Retinal pigment epithelial cell (primary cell): ENCODE measurements around the gene CNBD2.
"Not testable (repeated sequence)": the region's sequence is repeated elsewhere in the genome, so short reads cannot be mapped to it uniquely, and the experiment has no call there.

Source experiments
- DNase-seq: peaks from one replicate; pipeline ENCODE4 v3.0.0-alpha.2; 2010; ENCODE audit warnings: low read depth
- H3K4me3 ChIP-seq: 2 replicates; pipeline ENCODE4 v1.5.1; 2011; ENCODE audit warnings: mild to moderate bottlenecking, low read length, control low read depth, moderate library complexity
- TF ChIP-seq, protein P1 (sequence below): conservative IDR thresholded peaks from 2 replicates; pipeline ENCODE4 v1.5.1; 2011; ENCODE audit warnings: low read depth, low read length, control low read depth, inconsistent platforms

CNBD2 gene

DNA sequence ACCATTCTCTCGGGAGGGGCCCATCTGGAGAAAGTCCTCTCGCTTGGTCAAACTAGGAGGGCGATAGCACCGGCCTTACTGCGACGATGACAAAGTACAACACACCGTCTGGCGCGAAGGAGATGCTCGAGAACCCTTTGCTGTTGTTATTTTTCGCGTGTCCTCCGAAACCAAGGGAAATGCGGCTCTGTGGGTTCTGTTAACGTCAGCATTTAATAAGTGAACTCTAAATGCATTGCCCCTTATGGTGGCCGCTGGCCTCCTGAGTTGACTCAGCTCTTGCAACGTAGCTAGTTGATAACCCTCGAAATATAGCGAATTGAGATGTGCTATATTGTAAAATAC, 13.5 kb upstream of the CNBD2 start:
- TF ChIP-seq, protein P1, sequence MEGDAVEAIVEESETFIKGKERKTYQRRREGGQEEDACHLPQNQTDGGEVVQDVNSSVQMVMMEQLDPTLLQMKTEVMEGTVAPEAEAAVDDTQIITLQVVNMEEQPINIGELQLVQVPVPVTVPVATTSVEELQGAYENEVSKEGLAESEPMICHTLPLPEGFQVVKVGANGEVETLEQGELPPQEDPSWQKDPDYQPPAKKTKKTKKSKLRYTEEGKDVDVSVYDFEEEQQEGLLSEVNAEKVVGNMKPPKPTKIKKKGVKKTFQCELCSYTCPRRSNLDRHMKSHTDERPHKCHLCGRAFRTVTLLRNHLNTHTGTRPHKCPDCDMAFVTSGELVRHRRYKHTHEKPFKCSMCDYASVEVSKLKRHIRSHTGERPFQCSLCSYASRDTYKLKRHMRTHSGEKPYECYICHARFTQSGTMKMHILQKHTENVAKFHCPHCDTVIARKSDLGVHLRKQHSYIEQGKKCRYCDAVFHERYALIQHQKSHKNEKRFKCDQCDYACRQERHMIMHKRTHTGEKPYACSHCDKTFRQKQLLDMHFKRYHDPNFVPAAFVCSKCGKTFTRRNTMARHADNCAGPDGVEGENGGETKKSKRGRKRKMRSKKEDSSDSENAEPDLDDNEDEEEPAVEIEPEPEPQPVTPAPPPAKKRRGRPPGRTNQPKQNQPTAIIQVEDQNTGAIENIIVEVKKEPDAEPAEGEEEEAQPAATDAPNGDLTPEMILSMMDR = no peak
- peak overlapping the region; percentile 92 for H3K4me3 ChIP-seq
- DNase-seq = peak; percentile 12

DNA sequence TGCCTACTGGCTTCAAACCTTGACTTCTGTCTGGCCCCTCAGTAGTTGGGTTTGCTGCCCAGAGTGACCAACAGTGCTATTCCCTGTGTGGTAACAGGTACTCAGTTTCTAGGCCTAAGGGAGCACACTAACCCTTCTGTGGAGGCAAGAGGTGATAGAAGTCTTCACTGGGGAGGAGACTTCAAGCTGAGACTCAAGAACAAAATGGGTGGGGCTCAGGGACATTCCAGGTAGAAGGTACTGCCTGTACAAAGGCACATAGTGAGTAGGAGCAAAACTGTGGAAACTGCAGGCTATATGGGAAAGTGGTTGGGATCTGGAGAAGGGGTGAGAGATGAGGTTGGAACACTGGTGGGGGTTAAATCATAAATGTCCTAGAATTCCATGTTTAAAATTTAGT, 11.8 kb upstream of the CNBD2 start:
- TF ChIP-seq, protein P1 = no peak
- no peak overlapping the region for H3K4me3 ChIP-seq
- no peak for DNase-seq

DNA sequence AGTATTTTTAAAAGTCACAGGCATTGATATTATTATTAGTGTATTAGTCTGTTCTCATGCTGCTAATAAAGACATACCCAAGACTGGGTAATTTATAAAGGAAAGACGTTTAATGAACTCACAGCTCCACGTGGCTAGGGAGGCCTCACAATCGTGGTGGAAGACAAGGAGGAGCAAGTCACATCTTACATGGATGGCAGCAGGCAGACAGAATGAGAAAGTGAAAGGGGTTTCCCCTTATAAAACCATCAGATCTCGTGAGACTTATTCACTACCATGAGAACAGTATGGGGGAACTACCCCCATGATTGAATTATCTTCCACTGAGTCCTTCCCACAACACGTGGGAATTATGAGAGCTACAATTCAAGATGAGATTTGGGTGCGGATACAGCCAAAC, 9.1 kb upstream of the CNBD2 start:
- DNase-seq, H3K4me3 ChIP-seq: not testable (repeated sequence)

DNA sequence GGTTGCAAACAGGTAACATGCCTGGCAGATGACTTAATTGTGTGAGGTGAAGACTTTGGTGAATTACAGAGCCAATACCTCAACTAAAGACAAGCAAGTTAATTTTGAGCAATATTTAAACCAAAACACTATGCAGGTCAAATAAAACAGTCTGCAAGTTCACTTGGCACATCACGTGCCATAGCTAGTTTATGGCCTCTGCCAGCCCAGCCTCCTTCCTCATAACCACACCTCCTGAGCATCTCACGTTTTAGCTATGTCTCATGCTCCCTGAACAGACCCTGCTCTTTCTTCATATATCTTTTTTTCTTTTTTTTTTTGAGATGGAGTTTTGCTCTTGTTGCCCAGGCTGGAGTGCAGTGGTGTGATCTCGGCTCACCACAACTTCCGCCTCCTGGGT, 4.5 kb upstream of the CNBD2 start:
- TF ChIP-seq, protein P1 = no peak
- DNase-seq = no peak

DNA sequence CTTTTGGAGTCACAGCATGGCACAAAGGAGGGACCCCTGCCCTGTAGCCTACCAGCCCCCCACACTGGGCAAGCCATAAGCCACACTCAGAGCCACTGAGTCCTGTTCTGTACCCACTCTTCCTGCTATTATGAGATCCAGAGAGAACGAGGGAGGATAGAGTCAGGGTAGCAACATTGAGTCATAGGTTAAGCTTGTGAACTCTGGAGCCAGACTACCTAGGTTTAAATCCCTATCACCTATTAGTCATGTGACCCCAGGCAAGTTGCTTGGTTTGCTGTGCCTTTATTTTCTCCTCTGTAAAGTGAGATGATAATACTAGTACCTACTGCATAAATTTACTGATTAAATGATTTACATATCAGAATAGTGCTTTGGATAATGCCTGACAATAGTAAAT, 540 bp downstream of the CNBD2 start:
- DNase-seq = no peak
- TF ChIP-seq, protein P1 = no peak
- H3K4me3 ChIP-seq = no peak overlapping the region

More for the DNA sequence above, 4.5 kb upstream of the CNBD2 start:
- no peak overlapping the region for H3K4me3 ChIP-seq

DNA sequence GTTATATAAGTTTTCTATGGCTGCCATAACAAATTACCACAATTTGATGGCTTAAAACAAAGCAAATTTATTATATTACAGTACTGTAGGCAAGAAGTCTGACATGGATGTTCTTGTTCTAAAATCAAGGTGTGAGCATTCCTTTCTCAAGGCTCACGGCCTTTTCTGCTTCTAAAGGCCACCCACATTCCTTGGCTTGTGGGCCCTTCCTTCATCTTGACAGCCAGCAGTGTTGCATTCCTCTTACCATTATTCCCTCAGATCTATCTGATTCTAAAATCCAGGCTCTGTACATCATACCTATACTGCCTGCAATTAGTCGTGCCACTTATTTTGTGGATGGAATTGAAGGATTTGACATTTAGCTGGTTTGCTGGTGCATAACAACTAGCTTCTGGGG, 3.6 kb downstream of the CNBD2 start:
- TF ChIP-seq, protein P1 = no peak
- DNase-seq = no peak
- no peak overlapping the region for H3K4me3 ChIP-seq

DNA sequence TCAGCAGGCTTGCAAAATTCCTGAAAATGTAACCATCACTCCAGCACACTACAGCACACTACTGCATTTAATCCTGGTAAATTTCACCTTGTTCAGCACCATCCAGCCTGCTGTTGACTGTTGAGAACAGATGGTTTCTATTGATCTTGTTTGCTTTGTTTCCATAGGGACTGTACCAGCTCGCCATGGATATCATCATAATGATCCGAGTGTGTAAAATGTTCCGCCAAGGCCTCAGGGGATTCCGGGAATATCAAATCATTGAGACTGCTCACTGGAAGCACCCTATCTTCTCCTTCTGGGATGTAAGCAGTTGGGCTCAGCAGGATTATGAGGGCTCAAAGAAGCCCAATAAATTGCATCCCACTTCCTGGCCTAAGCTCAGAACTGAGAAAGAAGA, 4.1 kb downstream of the CNBD2 start:
- no peak overlapping the region for H3K4me3 ChIP-seq
- DNase-seq = no peak
- TF ChIP-seq, protein P1 = no peak

DNA sequence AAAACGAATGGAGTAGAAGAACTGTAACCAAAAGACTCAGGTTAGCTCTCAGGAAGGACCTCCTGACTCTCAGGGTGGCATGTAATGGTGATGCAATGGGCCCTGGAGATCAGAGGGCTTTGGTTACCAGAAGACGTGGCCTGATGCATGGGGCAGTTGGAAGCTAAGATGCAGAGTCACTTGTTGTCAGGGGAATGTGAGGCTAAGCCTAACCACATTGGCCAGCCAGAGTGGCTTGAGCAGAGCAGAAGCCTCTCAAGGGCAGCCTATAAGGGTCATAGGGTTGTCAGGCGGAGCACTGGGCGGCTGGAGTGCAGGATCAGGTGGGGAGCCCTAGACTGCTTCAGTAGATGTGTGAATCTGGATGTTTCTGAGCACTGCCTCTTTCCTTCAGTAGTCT, 5.9 kb downstream of the CNBD2 start:
- no peak for DNase-seq
- H3K4me3 ChIP-seq = no peak overlapping the region
- TF ChIP-seq, protein P1 = no peak
